Progenitor cell of endocrine pancreas (in vitro differentiated cells): ENCODE measurements around the gene WDR19. TPM values are rescaled to one million over a fixed set of nuclear protein-coding genes. Genes with fewer than 3 reads are reported as not detected.

ENCODE experiments used
- DNase-seq: peaks from one replicate; pipeline ENCODE4 v3.0.0; 2021; ENCODE audit warnings: low spot score; ENCODE audit not compliant: unreplicated experiment
- H3K27ac Mint-ChIP-seq: 2 replicates; pipeline ENCODE4 v1.8.0; 2021; ENCODE audit warnings: mild to moderate bottlenecking, moderate library complexity, mixed read lengths
- H3K27me3 Mint-ChIP-seq: 2 replicates; pipeline ENCODE4 v1.8.0; 2021; ENCODE audit warnings: mixed read lengths
- H3K36me3 Mint-ChIP-seq: 2 replicates; pipeline ENCODE4 v1.8.0; 2022; ENCODE audit warnings: mixed read lengths; ENCODE audit not compliant: insufficient read depth
- H3K4me1 Mint-ChIP-seq: 2 replicates; pipeline ENCODE4 v1.8.0; 2021; ENCODE audit warnings: low read depth, mixed read lengths
- H3K4me3 Mint-ChIP-seq: 2 replicates; pipeline ENCODE4 v1.8.0; 2021; ENCODE audit warnings: low read depth, mild to moderate bottlenecking, moderate library complexity, mixed read lengths
- H3K9me3 Mint-ChIP-seq: 2 replicates; pipeline ENCODE4 v1.8.0; 2021; ENCODE audit warnings: low read depth, mixed read lengths
- CTCF ChIP-seq: fragments of 200-600 bp; sonication (generic); IDR thresholded peaks from one replicate; pipeline ENCODE4 v1.5.0; 2021; ENCODE audit warnings: antibody characterized with exemption, mild to moderate bottlenecking; ENCODE audit not compliant: unreplicated experiment
- total RNA-seq: library from RNA; stranded (reverse); gene quantifications from 2 replicates; pipeline ENCODE4 v1.2.1, GENCODE V29; 2021

The WDR19 gene
- total RNA-seq, 1 donor from 2014 or later: 81.3 TPM

GRCh38 chr4:39235021-39235420, 52.7 kb downstream of the WDR19 start:
- H3K27ac Mint-ChIP-seq: no peak overlapping the region
- TF ChIP-seq CTCF: no peak
- H3K36me3 Mint-ChIP-seq: peaks cover 18% of the 10 kb centered on the region
- no peak for DNase-seq
- no peaks in the 10 kb centered on the region for H3K4me1 Mint-ChIP-seq
- H3K27me3 Mint-ChIP-seq: no peaks in the 10 kb centered on the region
- H3K9me3 Mint-ChIP-seq: no peaks in the 10 kb centered on the region
- no peak overlapping the region for H3K4me3 Mint-ChIP-seq

- no peaks in the 10 kb centered on the region for H3K4me1 Mint-ChIP-seq
- TF ChIP-seq CTCF: no peak
- no peak overlapping the region for H3K4me3 Mint-ChIP-seq
- peaks cover 19% of the 10 kb centered on the region for H3K36me3 Mint-ChIP-seq
- H3K27ac Mint-ChIP-seq: no peak overlapping the region
- no peaks in the 10 kb centered on the region for H3K9me3 Mint-ChIP-seq
- no peaks in the 10 kb centered on the region for H3K27me3 Mint-ChIP-seq
- no peak for DNase-seq
Observed at GRCh38 chr4:39235696-39236095, 53.4 kb downstream of the WDR19 start.

- H3K27me3 Mint-ChIP-seq: no peaks in the 10 kb centered on the region
- H3K27ac Mint-ChIP-seq: no peak overlapping the region
- H3K9me3 Mint-ChIP-seq: no peaks in the 10 kb centered on the region
- no peaks in the 10 kb centered on the region for H3K4me1 Mint-ChIP-seq
- DNase-seq: no peak
- no peak overlapping the region for H3K4me3 Mint-ChIP-seq
- H3K36me3 Mint-ChIP-seq: peaks cover 23% of the 10 kb centered on the region
- no peak for TF ChIP-seq CTCF
Observed at GRCh38 chr4:39237179-39237578, 54.9 kb downstream of the WDR19 start.

GRCh38 chr4:39243462-39243861, 61.1 kb downstream of the WDR19 start:
- no peak for TF ChIP-seq CTCF
- Mint-ChIP-seq H3K27me3 (no peaks in the 10 kb centered on the region), H3K27ac (no peak overlapping the region), H3K36me3 (peaks cover 45% of the 10 kb centered on the region), H3K9me3 (peaks cover 10% of the 10 kb centered on the region), H3K4me3 (no peak overlapping the region), H3K4me1 (peaks cover 5% of the 10 kb centered on the region)
- no peak for DNase-seq

GRCh38 chr4:39255266-39255665, 72.9 kb downstream of the WDR19 start:
- peaks cover 26% of the 10 kb centered on the region for H3K36me3 Mint-ChIP-seq
- no peak for DNase-seq
- H3K4me1 Mint-ChIP-seq: no peaks in the 10 kb centered on the region
- peaks cover under 1% of the 10 kb centered on the region for H3K9me3 Mint-ChIP-seq
- TF ChIP-seq CTCF: no peak
- no peak overlapping the region for H3K27ac Mint-ChIP-seq
- H3K4me3 Mint-ChIP-seq: no peak overlapping the region
- H3K27me3 Mint-ChIP-seq: no peaks in the 10 kb centered on the region
